ENCODE data around the gene GPC4.

Gene GPC4

DNA sequence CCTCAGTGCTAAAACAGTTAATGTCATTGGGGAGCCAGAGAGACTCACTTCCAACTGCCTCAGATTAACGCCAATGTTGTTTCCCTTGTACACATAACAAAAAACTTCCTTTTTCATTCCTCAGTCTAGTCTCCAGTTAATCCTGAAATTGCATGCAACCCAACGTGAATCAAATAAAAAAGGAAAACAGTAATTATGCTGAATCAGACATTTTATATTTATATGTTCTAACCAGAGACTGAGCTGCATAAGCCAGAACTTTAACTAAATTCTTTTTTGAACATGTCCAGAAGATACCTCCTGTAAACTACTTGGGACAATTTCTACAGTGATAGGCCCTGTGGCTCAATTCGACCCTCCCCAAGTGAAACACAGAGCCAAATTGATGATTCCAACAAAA is 4.7 kb downstream of the GPC4 start:
- DNase-seq (ENCODE audit: low read depth): no peak

DNA sequence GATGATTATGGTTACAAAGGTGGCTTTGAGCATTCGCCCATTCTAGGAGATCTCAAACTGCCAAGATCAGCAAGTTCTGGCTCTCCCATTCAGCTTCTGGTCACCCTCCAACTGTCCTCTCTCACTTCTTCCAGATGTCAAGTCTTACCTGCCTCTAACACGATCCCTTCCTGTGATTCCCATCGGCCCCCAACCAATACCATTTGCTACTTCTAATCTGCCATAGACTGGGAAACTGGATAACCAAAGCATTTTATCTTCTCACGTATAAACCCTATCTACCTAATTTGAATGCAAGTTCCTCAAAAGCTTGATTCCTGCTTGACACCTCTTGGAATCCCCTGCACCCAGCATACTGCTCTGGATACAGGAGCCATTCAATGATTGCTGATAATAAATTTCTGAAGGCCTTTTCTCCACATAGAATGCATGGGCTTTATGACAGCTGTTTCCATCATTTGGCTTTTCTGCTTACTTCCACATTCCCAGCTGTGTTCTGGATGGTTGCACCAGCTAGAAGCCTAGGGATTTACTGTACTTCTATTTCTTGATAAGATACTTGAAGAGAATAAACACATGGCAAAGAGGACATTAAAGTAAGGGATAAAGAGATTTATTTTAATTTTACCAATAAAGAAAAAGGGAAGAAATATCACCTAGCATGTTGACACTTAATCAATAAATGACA is 9.6 kb downstream of the GPC4 start:
- no peak for DNase-seq (ENCODE audit: low read depth)

DNA sequence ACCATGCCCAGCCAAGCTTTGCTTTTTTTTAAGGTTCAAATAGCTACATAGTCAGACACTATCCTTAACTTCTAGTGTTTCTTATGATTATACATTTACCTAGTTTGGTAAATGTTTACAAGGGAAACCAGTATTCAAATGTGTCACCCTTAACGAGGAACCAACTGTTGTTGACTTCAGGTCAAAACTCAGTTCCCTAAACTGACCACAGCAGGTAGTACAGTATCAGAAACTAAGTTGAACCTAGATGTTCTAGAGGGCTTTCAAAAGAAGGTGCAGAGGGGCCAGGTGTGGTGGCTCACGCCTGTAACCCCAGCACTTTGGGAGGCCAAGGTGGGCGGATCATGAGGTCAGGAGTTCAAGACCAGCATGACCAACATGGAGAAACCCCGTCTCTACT is 11.3 kb downstream of the GPC4 start:
- DNase-seq (ENCODE audit: low read depth): no peak

DNA sequence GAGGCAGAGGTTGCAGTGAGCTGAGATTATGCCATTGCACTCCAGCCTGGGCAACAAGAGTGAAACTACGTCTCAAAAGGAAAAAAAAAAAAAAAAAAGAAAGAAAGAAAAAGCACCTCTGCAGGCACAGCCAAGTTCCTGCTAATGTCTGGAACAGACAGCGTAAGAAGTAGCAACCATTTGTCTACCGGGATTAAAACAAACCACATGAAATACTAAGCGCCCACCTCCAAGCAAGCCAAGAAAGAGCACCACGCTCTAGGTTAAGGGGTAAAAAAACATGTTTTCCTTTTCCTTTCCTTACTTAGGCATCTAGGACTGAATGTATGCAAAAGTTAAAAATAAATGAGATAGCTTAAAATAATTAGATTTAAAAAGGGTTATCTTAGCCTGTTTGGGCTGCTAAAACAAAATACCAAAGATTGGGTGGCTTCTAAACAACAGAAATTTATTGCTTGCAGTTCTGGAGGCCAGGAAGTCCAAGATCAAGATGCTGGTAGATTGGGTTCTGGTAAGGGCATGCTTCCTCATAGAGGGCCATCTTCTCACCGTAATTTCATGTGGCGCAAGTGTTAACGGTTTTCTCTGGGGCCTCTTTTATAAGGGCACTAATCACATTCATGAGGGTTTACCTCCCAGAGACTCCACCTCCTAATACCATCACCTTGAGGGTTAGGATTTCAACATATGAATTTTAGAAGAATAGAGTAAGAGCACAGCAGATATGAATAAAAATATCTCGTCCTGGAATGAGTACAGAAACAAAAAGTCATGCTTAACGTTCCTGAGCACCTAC is 12.3 kb downstream of the GPC4 start:
- no peak for DNase-seq (ENCODE audit: low read depth)

DNA sequence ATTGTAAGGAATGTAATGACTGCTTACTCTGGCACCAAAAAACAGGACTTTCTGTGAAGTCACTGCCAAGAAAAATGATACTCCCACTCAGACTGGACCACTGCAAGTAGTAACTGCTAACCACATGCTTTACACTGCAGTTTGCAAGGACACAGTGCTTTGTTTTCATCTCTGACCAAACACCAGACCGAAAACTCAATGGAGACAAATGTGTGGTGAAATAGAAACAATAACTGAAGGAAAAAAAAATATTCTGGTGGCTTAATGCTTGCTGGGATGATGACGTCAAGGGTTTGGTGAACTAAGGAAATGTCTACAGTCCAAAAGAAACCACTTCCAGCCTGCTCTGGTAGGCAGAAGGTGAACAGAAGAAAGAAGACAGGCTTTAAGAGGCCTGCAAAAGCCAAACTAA is 13.2 kb downstream of the GPC4 start:
- DNase-seq (ENCODE audit: low read depth): no peak

DNA sequence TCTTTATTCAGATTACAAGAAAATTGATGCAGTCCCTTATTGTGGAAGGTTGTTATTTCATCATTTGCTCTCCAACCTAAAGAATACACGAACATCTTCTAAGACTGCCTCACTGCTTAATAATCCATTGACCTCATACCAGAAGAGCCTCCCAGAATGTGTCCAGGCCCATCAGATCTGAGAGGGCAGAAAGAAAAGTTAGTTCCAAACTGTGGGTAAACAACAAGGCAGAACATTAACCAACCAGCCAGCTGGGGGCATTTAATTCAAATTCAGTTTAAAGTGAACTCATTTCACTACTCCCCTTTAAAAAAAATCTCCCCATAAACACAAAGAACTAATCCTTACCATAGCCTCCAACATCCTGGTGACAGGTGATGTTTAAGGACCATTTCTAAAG is 13.8 kb downstream of the GPC4 start:
- no peak for DNase-seq (ENCODE audit: low read depth)

DNA sequence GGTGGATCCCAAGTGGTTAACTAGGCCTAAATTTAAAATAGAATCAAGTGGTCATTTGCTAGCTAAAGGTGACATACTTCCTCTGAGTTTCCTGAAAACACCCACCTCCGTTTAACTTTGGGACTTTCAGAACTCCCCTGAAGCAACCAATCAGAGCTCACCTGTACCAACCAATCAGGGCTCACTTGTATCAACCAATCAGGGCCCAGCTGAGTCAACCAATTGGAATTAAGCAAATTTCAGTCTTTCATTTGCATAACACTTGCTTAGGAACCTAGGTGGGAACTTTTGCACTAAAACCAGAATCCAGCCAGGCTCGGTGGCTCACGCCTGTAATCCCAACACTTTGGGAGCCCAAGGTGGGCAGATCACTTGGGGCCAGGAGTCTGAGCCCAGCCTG is 15.9 kb downstream of the GPC4 start:
- DNase-seq (ENCODE audit: low read depth): no peak

DNA sequence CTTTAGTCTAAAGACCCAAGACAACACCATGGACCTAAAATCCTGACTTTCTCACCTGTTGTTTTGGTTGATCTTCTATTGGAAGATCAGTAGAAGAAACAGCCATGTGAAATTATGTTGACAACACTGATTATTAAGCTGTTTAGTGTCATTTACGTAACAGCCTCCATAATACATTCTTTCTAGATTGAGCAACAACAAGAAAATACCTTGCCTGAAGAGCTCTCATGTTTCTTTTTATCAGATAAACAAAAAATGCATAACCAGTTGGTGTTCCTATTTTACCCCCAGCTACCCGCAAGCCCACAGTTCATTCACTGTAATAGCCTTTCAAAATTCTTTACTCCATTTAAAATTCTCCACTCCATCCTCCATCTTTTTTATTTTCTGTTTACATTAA is 20.5 kb downstream of the GPC4 start:
- DNase-seq (ENCODE audit: low read depth): no peak

DNA sequence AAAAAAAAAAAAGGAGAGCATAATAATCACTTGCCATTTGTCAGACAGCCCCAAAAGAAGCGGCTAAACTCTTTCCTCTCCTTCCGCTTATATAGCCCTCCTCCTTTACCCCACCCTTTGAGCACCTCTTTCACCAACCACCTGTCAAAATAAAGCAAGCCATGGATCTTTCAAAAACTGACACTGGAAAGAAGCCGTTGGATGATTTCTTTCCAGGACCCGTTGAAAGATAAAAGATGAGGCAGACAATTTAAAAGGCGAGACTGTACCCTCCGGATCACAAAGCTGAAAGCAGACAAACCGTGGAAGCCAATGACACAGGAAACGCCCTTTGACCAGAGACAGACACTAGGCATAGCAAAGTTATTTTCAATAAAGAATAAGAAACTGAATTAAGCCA is 22.6 kb downstream of the GPC4 start:
- DNase-seq (ENCODE audit: low read depth): no peak

DNA sequence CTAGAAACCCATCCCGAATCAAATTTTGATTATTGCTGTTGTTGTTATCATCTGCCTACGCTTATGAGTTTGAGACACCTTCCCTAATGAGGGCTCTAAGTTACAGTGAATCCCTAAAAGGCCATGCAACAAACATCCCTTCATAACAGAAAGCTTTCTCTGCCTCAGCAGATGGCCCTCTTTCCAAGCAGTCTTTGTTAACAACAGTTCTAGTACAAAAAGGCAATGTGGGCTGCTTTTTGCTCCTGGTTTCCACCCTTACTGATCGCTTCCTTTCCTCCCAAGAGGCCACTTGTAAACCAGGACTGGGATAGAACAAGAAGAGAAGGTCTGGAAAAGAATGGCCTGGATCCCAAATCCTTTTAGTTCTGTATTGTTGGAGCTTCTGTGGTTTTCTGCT is 24.2 kb downstream of the GPC4 start:
- DNase-seq (ENCODE audit: low read depth): no peak

DNA sequence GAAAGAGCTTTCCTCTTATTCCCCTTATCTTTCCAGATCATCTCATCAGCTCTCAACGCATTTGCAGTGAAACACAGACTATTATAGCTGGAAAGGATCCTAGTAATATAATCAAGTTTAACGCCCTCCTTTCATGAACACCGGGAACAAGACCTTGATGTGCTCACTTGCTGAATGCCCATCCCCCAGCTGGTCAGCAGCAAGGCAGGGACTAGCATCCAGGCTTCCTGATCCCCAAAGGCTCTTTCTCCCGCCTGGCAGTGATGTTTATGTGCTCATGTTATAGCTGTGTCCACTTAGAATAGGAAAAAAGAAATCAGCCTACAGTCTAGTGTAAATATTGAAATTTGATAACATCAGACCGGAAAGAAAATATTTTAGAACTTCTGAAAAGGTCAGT is 24.6 kb downstream of the GPC4 start:
- DNase-seq (ENCODE audit: low read depth): no peak

DNA sequence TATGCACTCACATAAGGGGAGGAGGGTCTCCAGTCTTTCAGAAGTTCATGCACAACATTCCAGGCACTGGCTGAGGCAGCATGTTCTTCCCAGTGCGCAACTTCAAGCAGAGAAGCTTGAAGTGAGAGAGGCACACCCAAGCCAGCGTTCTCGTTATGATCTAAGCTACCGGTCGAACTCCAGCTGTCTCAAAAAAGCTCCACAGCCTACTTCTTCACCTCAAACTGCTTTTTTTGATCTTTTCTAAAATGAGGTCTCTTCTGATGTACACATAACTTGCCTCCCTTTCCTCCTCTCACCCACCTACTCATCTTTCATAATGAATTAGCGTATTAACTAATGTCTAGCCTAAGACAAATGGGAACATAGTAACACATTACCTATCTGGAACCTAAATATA is 25.3 kb downstream of the GPC4 start:
- no peak for DNase-seq (ENCODE audit: low read depth)

DNA sequence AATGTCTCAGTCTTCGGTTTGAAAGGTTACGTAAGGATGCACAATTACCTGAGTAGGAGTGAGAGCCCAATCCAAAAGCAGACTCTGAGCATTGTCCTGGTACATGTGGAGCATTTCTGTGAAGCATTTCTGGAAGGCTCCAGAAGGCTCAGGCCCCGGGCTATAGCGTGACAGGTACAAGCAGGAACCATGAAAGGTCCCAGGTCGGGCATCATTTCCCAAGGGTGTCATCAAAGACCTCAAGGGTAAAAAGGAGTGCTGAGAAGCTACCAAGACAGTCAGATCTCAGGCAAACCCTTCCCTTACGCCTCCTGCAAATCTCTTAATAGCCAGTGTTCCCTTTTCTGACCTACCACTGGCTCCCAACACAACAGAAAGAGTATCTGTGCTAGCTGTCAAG is 30.8 kb downstream of the GPC4 start:
- DNase-seq (ENCODE audit: low read depth): no peak

DNA sequence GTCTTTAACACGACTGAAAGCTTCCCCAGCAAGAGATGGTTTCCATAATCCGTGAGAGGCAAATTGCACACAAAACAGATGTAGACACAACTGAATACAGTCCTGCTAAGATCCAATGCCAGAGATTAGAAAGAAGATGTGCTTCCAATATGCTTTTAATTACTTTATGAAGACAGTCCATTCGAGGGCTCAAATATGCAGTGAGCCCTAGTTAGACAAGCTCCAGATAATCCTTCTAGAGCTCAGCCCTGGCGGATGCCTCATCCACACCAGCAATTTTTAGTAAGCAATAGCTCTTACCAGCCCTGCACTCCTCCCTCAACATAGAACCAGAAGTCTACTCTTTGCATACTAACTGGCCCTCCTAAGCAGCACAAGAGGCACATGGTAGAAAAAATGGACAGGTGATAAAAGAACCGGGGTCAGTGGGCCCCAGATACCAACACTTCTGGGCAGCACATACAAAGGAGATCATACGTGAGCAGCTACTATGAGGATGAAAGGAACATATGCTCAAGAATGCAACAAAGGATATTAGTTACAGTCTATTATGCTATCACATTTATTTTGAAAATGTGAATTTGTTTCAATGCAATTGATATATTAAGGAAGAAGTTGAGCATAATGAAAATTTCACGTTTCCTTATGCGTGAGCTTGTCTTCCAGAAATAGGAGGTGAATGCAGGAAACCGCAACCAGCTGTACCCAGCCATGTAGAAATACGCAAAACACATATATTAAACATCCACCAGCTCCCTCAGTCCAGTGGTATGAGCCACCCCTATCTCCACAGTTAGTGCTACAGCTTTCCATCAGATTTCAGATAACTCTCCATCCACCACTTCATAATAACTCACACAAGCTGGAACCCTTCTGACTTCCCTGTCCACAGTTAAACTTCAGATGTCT is 34.3 kb downstream of the GPC4 start:
- DNase-seq (ENCODE audit: low read depth): no peak

DNA sequence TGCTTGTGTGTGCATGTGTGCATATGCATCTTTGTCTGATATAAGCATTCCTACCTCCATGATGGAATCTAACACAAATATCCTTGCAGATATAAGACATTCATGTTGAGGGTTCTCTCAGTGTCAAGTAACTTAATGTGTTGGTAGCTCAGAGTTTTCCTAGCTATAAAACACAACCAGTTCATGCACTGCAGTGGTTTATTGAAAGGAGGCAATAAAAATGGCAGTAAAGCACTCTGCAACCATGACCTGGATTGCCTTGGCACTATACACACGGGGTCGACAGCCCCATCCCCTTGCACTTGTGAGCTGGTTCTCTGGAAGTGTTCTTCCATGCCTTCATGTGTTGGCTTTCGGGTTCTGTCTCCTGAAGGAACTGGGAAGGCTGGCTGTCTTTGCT is 38.9 kb downstream of the GPC4 start:
- no peak for DNase-seq (ENCODE audit: low read depth)

DNA sequence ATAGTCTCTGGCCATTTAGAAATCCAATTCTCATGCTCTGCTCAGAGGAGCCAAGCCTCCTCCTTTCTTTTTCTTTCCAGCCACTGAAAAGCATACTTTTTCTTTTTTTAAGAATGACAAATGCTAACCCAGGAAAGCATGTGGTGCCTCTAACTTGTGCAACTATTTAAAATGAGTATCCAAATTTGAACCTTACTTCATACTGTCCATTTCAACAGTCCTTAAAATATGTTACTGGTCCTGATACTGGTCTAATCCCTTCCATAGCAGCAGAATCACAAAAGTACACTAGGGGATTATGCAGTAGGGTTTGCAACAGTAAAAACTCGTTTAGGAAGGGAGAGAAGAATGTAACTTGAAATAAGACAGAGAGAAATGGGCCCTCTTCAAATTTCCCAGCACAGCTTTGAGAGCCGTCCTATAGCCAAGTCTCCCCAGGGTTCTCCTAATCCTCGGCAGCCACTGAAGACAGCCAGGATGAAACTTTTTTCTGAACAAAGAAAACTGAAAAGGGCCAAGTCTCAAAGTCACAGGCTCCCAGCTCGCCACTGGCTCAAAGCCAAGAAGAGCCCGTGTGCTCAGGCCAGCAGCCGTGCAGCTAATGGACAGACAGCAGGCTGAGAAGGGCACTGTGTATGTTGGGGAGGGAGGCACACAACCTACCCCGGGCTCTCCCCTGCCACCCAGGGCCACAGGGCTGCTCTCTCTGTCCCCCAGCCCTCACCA is 39.5 kb downstream of the GPC4 start:
- no peak for DNase-seq (ENCODE audit: low read depth)

DNA sequence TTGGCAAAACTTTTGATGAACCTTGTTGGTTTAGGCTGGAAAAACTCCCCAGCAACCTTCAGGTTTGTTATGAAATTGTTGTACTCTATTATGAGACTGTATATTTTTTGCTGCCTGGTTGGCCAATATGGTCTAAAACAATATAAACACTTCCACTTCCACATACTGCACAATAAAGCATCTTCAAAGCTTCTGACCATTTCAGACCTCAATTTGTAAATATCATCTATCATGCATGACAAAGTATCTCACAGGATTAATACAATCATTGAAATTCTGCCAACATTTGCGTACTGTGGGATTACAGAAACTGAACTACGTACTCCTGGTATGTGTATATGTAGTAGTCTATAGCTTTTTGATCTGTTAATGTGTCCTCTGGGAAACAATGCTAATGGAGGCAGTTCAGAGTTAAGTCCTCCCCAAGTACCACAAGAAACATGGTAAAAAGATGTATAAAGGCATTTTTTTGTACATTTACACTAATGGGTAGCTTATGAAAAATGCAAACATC is 40.4 kb downstream of the GPC4 start:
- DNase-seq (ENCODE audit: low read depth): no peak

DNA sequence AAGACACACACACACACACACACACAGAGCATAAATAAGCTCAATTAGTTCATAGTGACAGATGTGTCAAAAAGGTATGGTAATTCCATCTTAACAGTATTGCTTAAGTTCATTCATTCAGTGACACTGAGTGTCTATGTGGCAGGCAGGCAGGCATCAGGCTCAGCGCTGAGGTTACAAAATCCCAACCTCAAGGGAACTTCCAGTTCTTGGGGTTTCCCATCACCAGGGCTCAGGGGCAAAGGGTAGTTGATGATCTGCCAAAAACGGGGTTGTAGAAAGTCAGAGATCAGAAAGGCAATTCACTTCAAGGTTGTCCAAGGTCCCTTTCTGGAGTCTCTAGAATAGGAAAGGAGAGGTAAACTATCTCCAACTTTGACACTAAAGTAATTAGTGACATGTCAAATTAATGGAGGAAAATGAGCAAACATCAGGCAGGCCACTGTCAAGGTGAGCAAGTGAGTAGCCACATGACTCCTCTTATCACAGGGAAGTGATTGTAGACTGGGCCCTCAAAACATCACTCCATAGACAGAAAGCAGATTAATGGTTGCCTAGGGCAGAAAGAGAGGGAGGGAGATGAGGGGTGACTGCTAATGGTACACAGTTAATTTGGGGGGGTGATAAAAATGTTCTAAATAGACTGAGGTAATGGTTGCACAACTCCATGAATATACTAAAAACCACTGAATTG is 41.8 kb downstream of the GPC4 start:
- no peak for DNase-seq (ENCODE audit: low read depth)

DNA sequence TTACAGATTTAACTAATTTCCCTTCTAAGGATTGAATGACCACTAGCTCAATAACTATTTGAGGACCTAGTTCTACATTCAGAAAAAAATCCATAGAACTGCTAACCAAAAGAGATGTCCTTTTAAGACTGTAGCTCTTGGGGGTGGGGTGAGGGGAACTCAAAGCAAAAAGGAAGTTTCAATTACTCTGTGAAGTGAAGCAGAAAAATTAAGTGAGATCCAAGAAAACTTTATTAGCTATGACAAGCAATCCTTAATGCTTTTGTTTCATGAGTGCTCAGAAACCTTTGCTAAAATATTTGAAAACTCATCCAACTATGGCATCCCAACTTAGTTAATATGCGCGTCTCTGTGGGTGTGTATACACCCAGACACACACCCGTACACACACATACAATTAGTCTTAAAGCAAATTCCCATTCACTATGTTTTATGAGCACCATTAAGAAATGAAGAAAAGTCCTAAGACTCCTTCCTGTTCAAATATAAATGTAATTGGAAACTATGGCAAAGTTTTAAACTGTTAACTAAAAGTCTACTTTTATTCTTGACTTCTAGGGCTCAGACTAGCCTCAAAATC is 44.5 kb downstream of the GPC4 start:
- DNase-seq (ENCODE audit: low read depth): no peak

DNA sequence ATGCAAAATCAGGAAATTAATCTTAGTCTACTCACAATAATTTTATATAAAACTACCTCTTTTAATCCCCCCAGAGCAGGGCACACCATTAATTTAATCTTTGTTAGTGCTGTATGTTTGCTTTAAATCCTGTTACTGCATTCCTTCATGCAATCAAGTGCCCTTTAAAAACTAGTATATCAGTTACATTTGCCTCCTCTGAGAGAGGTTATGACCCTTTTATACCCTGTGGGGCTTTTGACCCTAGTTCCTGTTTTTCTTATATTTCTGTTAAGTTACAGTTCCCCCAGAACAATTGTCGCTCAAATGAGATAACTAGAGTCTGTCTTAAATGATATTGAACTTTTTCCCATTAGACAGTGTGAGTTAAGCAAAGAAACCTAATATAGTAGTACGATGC is 46.2 kb downstream of the GPC4 start:
- DNase-seq (ENCODE audit: low read depth): no peak

DNA sequence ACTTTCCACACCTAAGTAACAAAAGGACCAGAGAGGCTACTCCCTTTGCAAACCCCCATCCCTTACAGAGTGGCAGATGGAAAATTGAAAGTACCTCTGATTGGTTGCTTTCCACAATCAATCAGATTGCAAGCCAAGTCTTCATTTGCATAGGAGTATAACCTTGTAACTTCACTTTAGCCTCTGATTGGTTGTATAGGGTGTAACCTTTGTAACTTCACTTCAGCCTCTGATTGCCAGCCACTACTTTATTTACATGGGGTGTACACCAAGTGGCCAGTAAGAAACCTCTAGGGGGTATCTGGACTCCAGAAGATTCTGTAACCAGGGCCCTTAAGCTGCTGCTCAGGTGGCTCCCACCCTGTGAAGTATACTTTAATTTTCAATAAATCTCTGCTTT is 48.6 kb downstream of the GPC4 start:
- DNase-seq (ENCODE audit: low read depth): no peak
